CD14-positive monocyte (primary cell): Measurements from ENCODE around the gene TNFSF10. TPM values are rescaled to one million over a fixed set of nuclear protein-coding genes. Genes with fewer than 3 reads are reported as not detected.
"Not testable (repeated sequence)": the region's sequence is repeated elsewhere in the genome, so short reads cannot be mapped to it uniquely, and the experiment has no call there.

Experiments used
- DNase-seq, 3 donors: peaks; one replicate each; pipeline ENCODE4 v3.0.0-alpha.2; 2011 to 2022
- H2AFZ ChIP-seq: 2 replicates; pipeline ENCODE4 v1.6.0; 2012; ENCODE audit warnings: mild to moderate bottlenecking, low read depth, low read length, inconsistent platforms; ENCODE audit not compliant: insufficient read depth, poor library complexity, severe bottlenecking
- H3K27ac ChIP-seq, 2 donors: 1 replicate in 1 of 2; 2 replicates in 1 of 2; pipeline ENCODE4 v1.5.1; 2012 to 2013; ENCODE audit warnings: low read length in 2 of 2, control low read depth in 1 of 2, inconsistent platforms in 1 of 2, low read depth in 1 of 2, mild to moderate bottlenecking in 1 of 2
- H3K27me3 ChIP-seq, 2 donors: one replicate each; pipeline versions ENCODE4 v1.6.0 to v1.6.1; 2011 to 2013; ENCODE audit warnings: low read length in 2 of 2; ENCODE audit not compliant: control insufficient read depth in 2 of 2, insufficient read depth in 2 of 2
- H3K36me3 ChIP-seq, 2 donors: replicated peaks in 1 of 2; 1 replicate in 1 of 2; 2 replicates in 1 of 2; pipeline versions ENCODE4 v1.5.1 to v1.6.1; 2012 to 2013; ENCODE audit warnings: low read length in 2 of 2, control low read depth in 1 of 2, inconsistent platforms in 1 of 2, mild to moderate bottlenecking in 1 of 2; ENCODE audit not compliant: insufficient read depth in 2 of 2, control insufficient read depth in 1 of 2
- H3K4me1 ChIP-seq, 2 donors: 1 replicate in 1 of 2; 2 replicates in 1 of 2; pipeline versions ENCODE4 v1.5.1 to v1.6.1; 2012 to 2013; ENCODE audit warnings: low read length in 2 of 2, control low read depth in 1 of 2, inconsistent platforms in 1 of 2, mild to moderate bottlenecking in 1 of 2, moderate library complexity in 1 of 2; ENCODE audit not compliant: insufficient read depth in 2 of 2, control insufficient read depth in 1 of 2
- H3K4me2 ChIP-seq: replicated peaks from 2 replicates; pipeline ENCODE3; 2012; ENCODE audit warnings: low read length, moderate library complexity, mild to moderate bottlenecking; ENCODE audit not compliant: poor library complexity, severe bottlenecking; ENCODE audit errors: extremely low read depth
- H3K4me3 ChIP-seq, 3 experiments: fragments of 200-600 bp in 1 of 3; sonication (generic) in 1 of 3; replicated peaks in 1 of 3; 1 replicate in 2 of 3; 2 replicates in 1 of 3; pipeline ENCODE4 v1.5.1; 2011 to 2013; ENCODE audit warnings: low read length in 3 of 3, mild to moderate bottlenecking in 3 of 3, control low read depth in 2 of 3, low read depth in 2 of 3, inconsistent platforms in 1 of 3, moderate library complexity in 1 of 3
- H3K79me2 ChIP-seq: 2 replicates; pipeline ENCODE4 v1.6.0; 2012; ENCODE audit warnings: mild to moderate bottlenecking, control low read depth, inconsistent platforms, low read length, moderate library complexity; ENCODE audit not compliant: insufficient read depth
- H3K9ac ChIP-seq: 2 replicates; pipeline ENCODE4 v1.6.0; 2017; ENCODE audit warnings: low read length, mild to moderate bottlenecking; ENCODE audit not compliant: insufficient read depth, poor library complexity, severe bottlenecking
- H3K9me3 ChIP-seq, 2 donors: replicated peaks in 1 of 2; 1 replicate in 1 of 2; 2 replicates in 1 of 2; pipeline versions ENCODE4 v1.5.1 to v1.6.1; 2012 to 2013; ENCODE audit warnings: low read length in 2 of 2, control low read depth in 1 of 2; ENCODE audit not compliant: control insufficient read depth in 1 of 2, insufficient read depth in 1 of 2
- H4K20me1 ChIP-seq: 2 replicates; pipeline ENCODE4 v1.6.0; 2012; ENCODE audit warnings: mild to moderate bottlenecking, low read length, control low read depth, moderate library complexity; ENCODE audit not compliant: insufficient read depth
- H3K27ac Mint-ChIP-seq, 7 donors: one replicate each; pipeline ENCODE4 v1.8.0; 2020; ENCODE audit warnings: mild to moderate bottlenecking in 7 of 7, mixed read lengths in 7 of 7, moderate library complexity in 6 of 7, inconsistent platforms in 2 of 7
- H3K27me3 Mint-ChIP-seq, 3 donors: one replicate each; pipeline ENCODE4 v1.8.0; 2021 to 2022; ENCODE audit warnings: low read depth in 3 of 3, mild to moderate bottlenecking in 3 of 3, mixed read lengths in 3 of 3, moderate library complexity in 3 of 3, inconsistent platforms in 1 of 3
- H3K36me3 Mint-ChIP-seq, 2 donors: one replicate each; pipeline ENCODE4 v1.8.0; 2020; ENCODE audit warnings: mixed read lengths in 2 of 2, inconsistent platforms in 1 of 2, mild to moderate bottlenecking in 1 of 2
- H3K4me1 Mint-ChIP-seq: one replicate; pipeline ENCODE4 v1.8.0; 2020; ENCODE audit warnings: mild to moderate bottlenecking, mixed read lengths
- H3K4me3 Mint-ChIP-seq, 2 donors: one replicate each; pipeline ENCODE4 v1.8.0; 2020; ENCODE audit warnings: mild to moderate bottlenecking in 2 of 2, mixed read lengths in 2 of 2, moderate library complexity in 1 of 2
- H3K9me3 Mint-ChIP-seq, 7 donors: one replicate each; pipeline ENCODE4 v1.8.0; 2020 to 2022; ENCODE audit warnings: mixed read lengths in 7 of 7, mild to moderate bottlenecking in 6 of 7, moderate library complexity in 6 of 7, inconsistent platforms in 2 of 7
- WGBS: methylation state at CpG from one replicate; pipeline ENCODE4 v1.1.5; 2013; ENCODE audit warnings: missing lambda C conversion rate; ENCODE audit not compliant: insufficient coverage; 5-methylcytosine and 5-hydroxymethylcytosine counted together
- intact Hi-C, 2 donors: fragments of 100-400 bp; cut with micrococcal nuclease; formaldehyde crosslinking; loops; one replicate each; pipeline versions ENCODE4 v1.15.0 to v1.15.1; 2023
- polyA plus RNA-seq, 3 donors: library from polyadenylated mRNA; depleted of rRNA in 1 of 3; unstranded in 2 of 3; stranded (reverse) in 1 of 3; fragments of 300-500 nt in 2 of 3; fragments of >200 nt in 1 of 3; fragmentation: Illumina TruSeq in 2 of 3; gene quantifications; 1 replicate in 2 of 3; 2 replicates in 1 of 3; pipeline ENCODE4 v1.2.3, GENCODE V29; 2012 to 2021
- TF ChIP-seq, protein P1 (sequence below): fragments of 200-600 bp; IDR thresholded peaks from one replicate; pipeline ENCODE4 v1.8.0; 2022; ENCODE audit warnings: antibody characterized with exemption, mild to moderate bottlenecking

Gene TNFSF10
- polyA plus RNA-seq, 3 donors = 146 to 293 (median 264) TPM

GRCh38 chr3:172490198-172490669 is 33.0 kb downstream of the TNFSF10 start:
- H3K9me3 ChIP-seq, H3K9ac ChIP-seq, H3K9me3 Mint-ChIP-seq, H3K36me3 Mint-ChIP-seq, H3K27me3 Mint-ChIP-seq, H3K79me2 ChIP-seq, H4K20me1 ChIP-seq, H3K36me3 ChIP-seq, H3K4me1 Mint-ChIP-seq, H3K4me3 Mint-ChIP-seq, H2AFZ ChIP-seq, H3K4me3 ChIP-seq, H3K4me2 ChIP-seq, H3K4me1 ChIP-seq, H3K27me3 ChIP-seq, H3K27ac ChIP-seq: not testable (repeated sequence)
- intact Hi-C loops = loop anchor here (5.0 kb wide), 2 partner anchors 102 to 107 kb away; no protein-coding TSS in a partner anchor
- WGBS = no CpG with 5 or more reads among the region's 4 CpGs
- peak overlapping the region in 4 of 7 donors; percentile 27 to 70 (median 52) for H3K27ac Mint-ChIP-seq
- DNase-seq = peak; percentile 63 to 76 (median 66)
- TF ChIP-seq, protein P1, sequence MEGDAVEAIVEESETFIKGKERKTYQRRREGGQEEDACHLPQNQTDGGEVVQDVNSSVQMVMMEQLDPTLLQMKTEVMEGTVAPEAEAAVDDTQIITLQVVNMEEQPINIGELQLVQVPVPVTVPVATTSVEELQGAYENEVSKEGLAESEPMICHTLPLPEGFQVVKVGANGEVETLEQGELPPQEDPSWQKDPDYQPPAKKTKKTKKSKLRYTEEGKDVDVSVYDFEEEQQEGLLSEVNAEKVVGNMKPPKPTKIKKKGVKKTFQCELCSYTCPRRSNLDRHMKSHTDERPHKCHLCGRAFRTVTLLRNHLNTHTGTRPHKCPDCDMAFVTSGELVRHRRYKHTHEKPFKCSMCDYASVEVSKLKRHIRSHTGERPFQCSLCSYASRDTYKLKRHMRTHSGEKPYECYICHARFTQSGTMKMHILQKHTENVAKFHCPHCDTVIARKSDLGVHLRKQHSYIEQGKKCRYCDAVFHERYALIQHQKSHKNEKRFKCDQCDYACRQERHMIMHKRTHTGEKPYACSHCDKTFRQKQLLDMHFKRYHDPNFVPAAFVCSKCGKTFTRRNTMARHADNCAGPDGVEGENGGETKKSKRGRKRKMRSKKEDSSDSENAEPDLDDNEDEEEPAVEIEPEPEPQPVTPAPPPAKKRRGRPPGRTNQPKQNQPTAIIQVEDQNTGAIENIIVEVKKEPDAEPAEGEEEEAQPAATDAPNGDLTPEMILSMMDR = peak; percentile 84

DNA sequence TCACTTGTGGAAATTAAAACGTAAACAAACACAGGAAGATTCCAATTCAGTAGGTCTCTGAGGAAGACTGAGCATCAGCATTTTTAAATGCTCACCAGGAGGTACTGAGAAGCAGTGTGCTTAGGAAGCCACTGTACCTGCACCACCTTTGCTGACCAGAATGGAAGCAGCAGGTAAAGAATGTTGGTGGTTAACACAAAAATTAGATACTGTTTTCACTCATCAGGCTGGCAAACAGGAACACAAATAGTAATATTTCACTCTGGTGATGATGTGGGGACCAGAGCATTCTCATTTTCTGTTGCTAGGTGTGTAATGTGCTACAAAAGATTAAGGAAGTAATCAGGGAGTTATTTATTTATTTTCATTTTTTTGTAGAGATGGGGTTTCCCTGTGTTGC is 45.1 kb downstream of the TNFSF10 start:
- Histone ChIP-seq H3K9ac (no peak overlapping the region), H3K27me3 (no peaks in the 10 kb centered on the region), H3K27ac (no peak overlapping the region), H3K36me3 (no peaks in the 10 kb centered on the region), H3K4me2 (no peak overlapping the region), H2AFZ (no peak overlapping the region), H3K4me1 (peaks cover 8 to 13% of the 10 kb centered on the region in 2 donors), H3K4me3 (no peak overlapping the region), H3K79me2 (no peaks in the 10 kb centered on the region), H4K20me1 (no peaks in the 10 kb centered on the region), H3K9me3 (no peaks in the 10 kb centered on the region)
- Mint-ChIP-seq H3K4me1 (peaks cover 15% of the 10 kb centered on the region), H3K36me3 (no peaks in the 10 kb centered on the region), H3K27ac (no peak overlapping the region), H3K9me3 (no peaks in the 10 kb centered on the region), H3K4me3 (no peak overlapping the region), H3K27me3 (peaks cover 0 to 4% (median 2%) of the 10 kb centered on the region in 3 donors)
- intact Hi-C loops = no loop called here
- WGBS = 100% methylated on average over 1 of the region's 1 CpG
- DNase-seq = no peak
- TF ChIP-seq, protein P1 = no peak
